GM18520 (cell line): ENCODE results near the gene FTH1.
"Not testable (repeated sequence)": the region's sequence is repeated elsewhere in the genome, so short reads cannot be mapped to it uniquely, and the experiment has no call there.

ENCODE experiments used
- ATAC-seq: cut with Tn5 transposase; IDR thresholded peaks from one replicate; pipeline ENCODE4 v1.9.1; 2021; ENCODE audit not compliant: unreplicated experiment

Gene FTH1

GRCh38 chr11:61967116-61967923 lies at the start of gene FTH1:
Gene FTH1, minus strand, starts transcription at chr11:61967634. Its CDS starts 209 bp downstream, at chr11:61967425.
- peak; percentile 34 for ATAC-seq

- ATAC-seq, result no peak
These were observed 48.2 kb upstream of the FTH1 start for GRCh38 chr11:62015615-62016014.

GRCh38 chr11:62013537-62014476 lies 46.4 kb upstream of the FTH1 start:
- ATAC-seq, result no peak

DNA sequence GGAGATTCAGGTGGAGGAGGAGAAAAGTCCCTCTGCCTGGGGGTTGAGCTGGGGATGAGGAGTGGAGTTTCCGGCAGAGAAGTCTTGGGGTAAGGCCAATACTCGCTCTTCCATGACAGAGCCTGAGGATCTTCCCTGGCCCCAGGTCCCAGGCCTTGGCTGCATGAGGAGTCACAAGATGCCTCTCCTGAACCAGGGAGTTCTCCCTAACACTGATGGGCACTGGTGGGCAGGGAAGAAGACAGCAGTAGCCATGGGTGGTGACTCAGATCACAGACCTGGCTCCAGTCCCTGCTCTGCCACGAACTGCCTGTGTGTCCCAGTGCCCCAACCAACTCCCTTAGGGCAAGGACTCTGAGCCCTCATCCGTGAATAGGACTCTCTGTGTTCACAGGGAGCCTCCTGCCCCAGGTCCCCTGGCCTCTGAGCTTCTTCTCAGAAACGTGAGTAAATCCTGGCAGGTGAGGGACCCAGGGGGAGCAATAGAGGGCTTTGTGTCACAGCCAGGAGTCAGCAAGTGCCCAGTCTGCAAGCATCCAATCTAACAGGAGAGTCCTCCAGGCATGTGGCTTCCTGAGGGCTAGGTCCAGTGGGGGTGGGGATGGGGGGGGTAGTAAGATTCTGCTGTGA lies 45.5 kb upstream of the FTH1 start:
- no peak for ATAC-seq

DNA sequence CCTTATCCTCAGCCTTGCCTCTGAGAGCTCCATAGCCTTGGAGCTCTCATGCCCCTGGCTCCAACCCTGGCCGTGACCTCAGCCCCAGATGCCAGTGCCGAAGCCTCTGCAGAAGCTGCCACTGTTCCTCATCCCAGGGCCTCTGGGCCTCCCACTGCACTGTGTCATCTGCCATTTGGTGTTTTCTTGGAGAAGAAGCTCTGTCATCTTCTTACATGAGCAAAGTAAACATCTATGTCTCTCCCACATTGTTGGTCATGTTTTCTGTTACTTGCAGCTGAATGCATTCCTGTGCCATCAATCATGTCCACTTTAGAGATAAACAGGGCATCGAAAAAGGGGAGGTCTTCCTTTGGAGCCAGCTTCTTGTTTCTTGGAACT lies 45.0 kb upstream of the FTH1 start:
- no peak for ATAC-seq

- no peak for ATAC-seq
These were observed 44.4 kb upstream of the FTH1 start for GRCh38 chr11:62011881-62012280.

GRCh38 chr11:62010935-62011528 lies 43.6 kb upstream of the FTH1 start:
- no peak for ATAC-seq

- no peak for ATAC-seq
These were observed 40.8 kb upstream of the FTH1 start for GRCh38 chr11:62008193-62008592.

- ATAC-seq, result no peak
These were observed 37.0 kb upstream of the FTH1 start for GRCh38 chr11:62004473-62004872.

DNA sequence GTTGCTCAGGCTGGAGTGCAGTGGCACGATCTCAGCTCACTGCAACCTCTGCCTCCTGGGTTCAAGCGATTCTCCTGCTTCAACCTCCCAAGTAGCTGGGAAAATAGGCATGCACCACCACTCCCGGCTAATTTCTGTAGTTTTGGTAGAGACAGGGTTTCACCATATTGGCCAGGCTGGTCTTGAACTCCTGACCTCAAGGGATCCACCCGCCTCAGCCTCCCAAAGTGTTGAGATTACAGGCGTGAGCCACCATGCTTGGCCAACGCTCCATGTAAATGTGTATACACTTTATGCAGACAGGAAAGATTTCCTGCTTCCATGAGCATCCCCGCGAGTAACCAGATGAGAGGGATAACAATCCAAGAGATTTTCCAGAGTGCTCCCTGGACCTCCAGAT lies 34.8 kb upstream of the FTH1 start:
- not testable (repeated sequence) for ATAC-seq

DNA sequence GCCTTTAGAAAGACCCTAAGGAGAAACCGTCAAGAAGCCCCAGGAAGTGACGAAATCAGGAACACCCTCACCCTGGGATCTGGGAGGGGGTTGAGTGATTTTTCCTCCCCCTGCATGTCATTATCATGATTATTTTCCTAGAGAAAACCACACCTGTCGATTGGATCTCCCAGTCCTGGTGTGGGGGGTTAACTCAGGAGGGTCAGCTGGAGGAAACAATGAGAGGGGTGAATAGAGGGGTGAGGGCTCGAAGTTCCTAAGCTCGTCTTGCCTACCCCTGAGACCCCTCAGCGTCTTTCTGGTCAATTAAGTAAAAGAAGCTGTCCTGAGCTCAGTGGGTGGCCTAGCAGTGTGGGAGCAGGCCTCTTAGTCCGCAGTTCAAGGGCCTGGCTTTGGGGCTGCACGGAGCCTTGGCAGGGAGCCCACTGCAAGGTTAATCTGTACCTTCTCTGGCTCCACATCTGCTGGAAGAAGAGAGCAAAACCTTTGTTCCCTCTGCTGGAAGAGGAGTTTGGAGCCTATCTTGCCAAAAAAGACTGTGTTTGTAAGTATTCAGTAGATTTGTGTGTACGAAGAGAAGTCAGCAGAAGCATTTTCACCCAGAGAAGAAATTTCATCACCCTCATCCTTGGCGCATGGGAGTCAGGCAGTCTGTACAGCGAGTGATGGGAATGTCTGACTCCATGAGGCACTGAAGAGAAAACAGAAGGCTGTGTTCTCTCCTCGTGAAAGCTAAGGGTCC lies 34.2 kb upstream of the FTH1 start:
- ATAC-seq, result no peak

DNA sequence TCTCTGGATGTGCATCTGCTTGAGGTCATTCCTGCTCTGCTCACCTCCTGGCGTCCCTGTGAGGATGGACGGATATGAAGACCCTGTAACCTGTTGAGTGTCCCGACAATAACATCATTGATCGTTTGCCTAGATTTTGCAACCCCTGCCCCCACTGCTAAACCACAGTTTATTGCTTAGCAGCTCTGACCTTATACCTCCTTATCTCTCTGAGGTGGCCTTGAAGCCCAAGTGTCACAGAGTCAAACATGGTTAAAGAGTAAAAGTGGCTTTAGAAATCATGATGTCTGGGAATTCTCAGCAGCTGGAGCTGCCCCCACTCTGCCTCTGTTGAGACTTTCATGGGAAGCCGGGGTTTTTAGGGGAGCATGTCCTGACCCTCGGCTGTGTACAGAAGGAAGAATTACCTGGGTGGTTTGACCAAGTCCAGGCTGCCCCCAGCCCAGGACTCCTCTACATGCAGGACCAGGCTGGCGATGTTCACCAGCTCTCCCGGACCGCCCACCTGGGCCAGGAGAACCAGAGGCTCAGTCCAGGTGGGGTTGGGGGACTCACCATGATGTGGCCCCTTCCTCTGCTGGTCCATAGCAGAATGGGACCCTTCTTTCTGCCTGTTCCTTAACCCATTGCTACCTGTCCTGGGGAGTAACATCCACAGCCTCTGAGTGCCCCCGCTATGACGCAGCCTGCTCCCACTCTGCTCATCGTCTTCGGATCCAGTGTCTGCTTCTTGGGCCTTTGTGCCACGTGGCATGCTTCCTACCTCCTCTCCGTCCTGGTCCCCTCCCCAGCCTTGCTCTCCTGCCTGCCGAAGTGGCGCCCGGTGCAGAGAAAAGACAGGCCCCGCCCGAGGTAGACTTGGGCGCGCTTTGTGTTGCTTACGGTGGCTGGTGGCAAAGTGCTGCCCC lies 33.4 kb upstream of the FTH1 start:
- ATAC-seq, result no peak

DNA sequence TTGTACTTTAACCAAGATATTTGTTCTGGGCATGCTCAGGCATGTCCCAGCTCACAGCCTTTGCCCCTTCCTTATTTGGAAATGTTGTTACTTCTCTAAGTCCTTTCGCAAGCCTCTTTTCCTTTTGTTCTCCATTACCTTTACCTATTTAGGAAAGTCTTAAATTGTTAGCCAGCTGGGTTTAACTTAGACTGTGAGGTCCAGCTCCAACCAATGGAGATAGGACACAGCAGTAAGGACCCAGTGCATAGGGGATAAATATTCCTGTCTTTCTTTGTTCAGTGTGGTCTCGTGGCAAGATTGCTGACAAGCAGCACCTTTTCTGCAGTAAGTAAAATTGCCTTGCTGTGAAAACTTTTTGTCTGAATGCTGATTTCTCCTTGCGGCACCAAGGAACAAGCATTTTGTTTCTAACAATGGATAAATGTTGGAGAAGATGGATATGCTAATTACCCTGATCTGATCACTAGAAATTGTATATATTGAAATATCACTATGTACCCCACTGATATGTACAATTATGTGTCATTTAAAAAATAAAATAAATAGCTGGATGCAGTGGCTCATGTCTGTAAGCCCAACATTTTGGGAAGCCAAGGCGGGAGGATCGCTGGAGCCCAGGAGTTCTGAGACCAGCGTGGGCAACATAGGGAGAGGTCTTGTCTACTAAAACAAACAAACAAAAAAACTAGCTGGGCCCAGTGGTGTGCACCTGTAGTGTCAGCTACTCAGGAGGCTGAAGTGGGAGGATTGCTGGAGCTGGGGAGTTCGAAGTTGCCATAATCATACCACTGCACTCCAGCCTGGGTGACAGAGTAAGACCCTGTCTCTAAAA lies 31.9 kb upstream of the FTH1 start:
- no peak for ATAC-seq

- ATAC-seq, result no peak
These were observed 29.5 kb upstream of the FTH1 start for GRCh38 chr11:61996933-61997332.

DNA sequence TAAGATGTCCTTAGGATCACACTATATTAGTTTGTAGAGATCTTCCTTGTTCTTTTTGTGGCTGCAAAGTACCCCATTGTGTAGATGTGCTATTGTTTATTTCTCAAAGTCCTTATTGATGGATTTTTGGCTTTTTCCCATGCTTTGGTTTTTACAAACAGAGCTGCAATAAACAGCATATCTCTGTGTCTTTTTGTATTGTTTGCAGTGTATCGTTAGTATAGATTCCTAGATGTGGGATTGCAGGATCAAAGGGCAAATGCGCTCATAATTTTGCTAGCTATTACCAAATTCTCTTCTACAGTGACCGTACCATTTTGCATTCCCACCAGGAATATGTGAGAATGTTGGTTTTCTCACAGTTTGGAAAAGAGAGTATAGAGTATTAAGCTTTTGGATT lies 27.5 kb upstream of the FTH1 start:
- no peak for ATAC-seq

- ATAC-seq, result no peak
These were observed 18.4 kb upstream of the FTH1 start for GRCh38 chr11:61985869-61986268.

- ATAC-seq, result no peak
These were observed 16.0 kb upstream of the FTH1 start for GRCh38 chr11:61983419-61983818.

DNA sequence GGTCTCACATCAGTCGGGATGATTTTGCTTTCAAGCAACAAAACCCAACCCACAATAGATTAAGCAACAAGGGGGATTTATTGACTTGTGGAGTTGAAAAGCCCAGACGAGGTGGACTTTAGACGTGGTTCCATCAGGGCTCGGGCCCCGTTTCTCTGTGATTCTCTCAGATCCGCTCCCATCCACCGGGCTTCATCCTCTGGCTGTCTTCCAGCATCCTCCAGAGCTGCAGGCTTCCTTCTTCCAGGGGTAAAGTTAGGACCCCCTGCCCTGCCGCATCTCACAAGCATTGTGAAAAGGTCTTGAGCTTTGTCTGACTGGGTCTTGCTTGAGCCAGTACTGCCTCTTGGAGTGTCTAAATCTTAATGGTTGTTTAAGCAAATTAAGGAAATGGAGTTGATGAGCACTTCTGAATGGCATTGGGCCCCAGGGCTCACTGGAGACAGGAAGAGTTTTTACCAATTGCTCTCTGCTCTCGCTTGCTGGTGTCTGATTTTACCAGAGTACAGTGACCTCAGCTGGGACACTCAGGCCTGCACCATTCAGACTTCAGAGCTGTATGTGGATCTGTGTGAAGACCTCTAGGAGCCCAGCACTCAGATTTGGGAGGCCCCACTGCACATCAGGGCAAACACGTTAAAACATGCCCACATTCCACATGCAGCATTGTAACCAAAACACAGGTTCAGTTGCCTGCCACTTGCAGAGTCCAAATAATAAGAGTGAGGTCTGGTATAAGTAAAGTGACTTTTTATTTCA lies 13.5 kb upstream of the FTH1 start:
- ATAC-seq, result no peak
